SJSA1 (cell line): ENCODE results near the gene PAM16. TPM values are rescaled to one million over a fixed set of nuclear protein-coding genes. Genes with fewer than 3 reads are reported as not detected.
"Not testable (repeated sequence)": the region's sequence is repeated elsewhere in the genome, so short reads cannot be mapped to it uniquely, and the experiment has no call there.

ENCODE experiments used
- DNase-seq, 2 experiments: peaks; one replicate each; pipeline ENCODE4 v3.0.0-alpha.2; 2015 to 2020; ENCODE audit warnings: low spot score in 2 of 2, low read depth in 1 of 2
- H3K27ac ChIP-seq: fragments of 250-450 bp; sonication (Bioruptor Pico); 2 replicates; pipeline ENCODE4 v1.5.1; 2020; ENCODE audit warnings: mild to moderate bottlenecking, moderate library complexity
- H3K27me3 ChIP-seq: fragments of 250-450 bp; sonication (Bioruptor Pico); replicated peaks from 2 replicates; pipeline ENCODE4 v1.5.1; 2020; ENCODE audit warnings: mild to moderate bottlenecking, moderate library complexity
- H3K36me3 ChIP-seq: fragments of 250-450 bp; sonication (Bioruptor Pico); 2 replicates; pipeline ENCODE4 v1.5.1; 2020; ENCODE audit warnings: mild to moderate bottlenecking
- H3K4me1 ChIP-seq: fragments of 250-450 bp; sonication (Bioruptor Pico); replicated peaks from 2 replicates; pipeline ENCODE4 v1.6.1; 2021; ENCODE audit warnings: mild to moderate bottlenecking
- H3K4me3 ChIP-seq: fragments of 250-450 bp; sonication (Bioruptor Pico); 2 replicates; pipeline ENCODE4 v1.5.1; 2020; ENCODE audit warnings: mild to moderate bottlenecking
- H3K9me3 ChIP-seq: fragments of 250-450 bp; sonication (Bioruptor Pico); replicated peaks from 2 replicates; pipeline ENCODE4 v1.5.1; 2020; ENCODE audit warnings: mild to moderate bottlenecking
- total RNA-seq: library from RNA; depleted of rRNA; stranded (reverse); fragments of >200 nt; shearing (Covaris generic); gene quantifications from 2 replicates; pipeline ENCODE4 v1.2.3, GENCODE V29; 2014

Gene PAM16
- total RNA-seq, 1 experiment from 2014 or later, result 86.4 TPM

DNA sequence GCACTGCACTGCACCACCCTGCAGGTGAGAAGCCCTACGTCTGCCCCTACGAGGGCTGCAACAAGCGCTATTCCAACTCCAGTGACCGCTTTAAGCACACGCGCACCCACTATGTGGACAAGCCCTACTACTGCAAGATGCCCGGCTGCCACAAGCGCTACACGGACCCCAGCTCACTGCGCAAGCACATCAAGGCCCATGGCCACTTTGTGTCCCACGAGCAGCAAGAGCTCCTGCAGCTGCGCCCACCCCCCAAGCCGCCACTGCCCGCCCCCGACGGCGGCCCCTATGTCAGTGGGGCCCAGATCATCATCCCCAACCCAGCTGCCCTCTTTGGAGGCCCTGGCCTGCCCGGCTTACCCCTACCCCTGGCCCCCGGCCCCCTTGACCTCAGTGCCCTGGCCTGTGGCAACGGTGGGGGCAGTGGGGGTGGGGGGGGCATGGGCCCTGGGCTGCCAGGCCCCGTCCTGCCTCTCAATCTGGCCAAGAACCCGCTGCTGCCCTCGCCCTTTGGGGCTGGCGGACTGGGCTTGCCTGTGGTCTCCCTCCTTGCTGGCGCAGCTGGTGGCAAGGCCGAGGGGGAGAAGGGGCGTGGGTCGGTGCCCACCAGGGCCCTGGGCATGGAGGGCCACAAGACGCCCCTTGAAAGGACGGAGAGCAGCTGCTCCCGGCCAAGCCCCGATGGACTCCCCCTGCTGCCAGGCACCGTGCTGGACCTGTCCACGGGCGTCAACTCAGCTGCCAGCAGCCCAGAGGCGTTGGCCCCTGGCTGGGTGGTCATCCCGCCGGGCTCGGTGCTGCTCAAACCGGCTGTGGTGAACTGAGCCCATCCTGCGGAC, 14.2 kb downstream of the PAM16 start:
- H3K27ac ChIP-seq, result no peak overlapping the region
- H3K9me3 ChIP-seq, result no peaks in the 10 kb centered on the region
- DNase-seq, result no peak
- H3K4me1 ChIP-seq, result no peaks in the 10 kb centered on the region
- H3K27me3 ChIP-seq, result no peaks in the 10 kb centered on the region
- peaks cover 55% of the 10 kb centered on the region for H3K36me3 ChIP-seq
- no peak overlapping the region for H3K4me3 ChIP-seq

- H3K36me3 ChIP-seq, result peaks cover 41% of the 10 kb centered on the region
- H3K4me1 ChIP-seq, result peaks cover under 1% of the 10 kb centered on the region
- peak in 1 of 2 experiments; percentile 43 for DNase-seq
- H3K27ac ChIP-seq, result no peak overlapping the region
- no peaks in the 10 kb centered on the region for H3K9me3 ChIP-seq
- H3K27me3 ChIP-seq, result no peaks in the 10 kb centered on the region
- H3K4me3 ChIP-seq, result no peak overlapping the region
These were observed 16.2 kb downstream of the PAM16 start for GRCh38 chr16:4334724-4335495.

- H3K9me3 ChIP-seq, H3K4me3 ChIP-seq, H3K27ac ChIP-seq, H3K27me3 ChIP-seq, DNase-seq: not testable (repeated sequence)
- Histone ChIP-seq H3K4me1 (peaks cover 12% of the 10 kb centered on the region), H3K36me3 (peaks cover 29% of the 10 kb centered on the region)
These were observed 17.4 kb downstream of the PAM16 start for GRCh38 chr16:4333714-4334113.

DNA sequence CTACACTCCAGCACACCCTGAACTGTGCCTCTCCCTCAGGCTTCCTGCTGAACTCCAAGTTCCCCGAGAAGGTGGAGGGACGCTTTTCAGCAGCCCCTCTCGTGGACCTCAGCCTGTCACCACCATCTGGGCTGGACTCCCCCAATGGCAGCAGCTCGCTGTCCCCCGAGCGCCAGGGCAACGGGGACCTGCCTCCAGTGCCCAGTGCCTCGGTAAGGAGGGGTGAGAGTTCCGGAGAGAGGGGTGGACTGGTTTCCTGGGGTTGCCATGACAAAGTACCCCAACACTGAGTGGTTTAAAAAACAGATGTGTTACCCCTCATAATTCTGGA, 17.8 kb downstream of the PAM16 start:
- H3K27me3 ChIP-seq, result no peaks in the 10 kb centered on the region
- no peaks in the 10 kb centered on the region for H3K9me3 ChIP-seq
- DNase-seq, result no peak
- H3K36me3 ChIP-seq, result peaks cover 25% of the 10 kb centered on the region
- no peak overlapping the region for H3K4me3 ChIP-seq
- peaks cover 17% of the 10 kb centered on the region for H3K4me1 ChIP-seq
- no peak overlapping the region for H3K27ac ChIP-seq

DNA sequence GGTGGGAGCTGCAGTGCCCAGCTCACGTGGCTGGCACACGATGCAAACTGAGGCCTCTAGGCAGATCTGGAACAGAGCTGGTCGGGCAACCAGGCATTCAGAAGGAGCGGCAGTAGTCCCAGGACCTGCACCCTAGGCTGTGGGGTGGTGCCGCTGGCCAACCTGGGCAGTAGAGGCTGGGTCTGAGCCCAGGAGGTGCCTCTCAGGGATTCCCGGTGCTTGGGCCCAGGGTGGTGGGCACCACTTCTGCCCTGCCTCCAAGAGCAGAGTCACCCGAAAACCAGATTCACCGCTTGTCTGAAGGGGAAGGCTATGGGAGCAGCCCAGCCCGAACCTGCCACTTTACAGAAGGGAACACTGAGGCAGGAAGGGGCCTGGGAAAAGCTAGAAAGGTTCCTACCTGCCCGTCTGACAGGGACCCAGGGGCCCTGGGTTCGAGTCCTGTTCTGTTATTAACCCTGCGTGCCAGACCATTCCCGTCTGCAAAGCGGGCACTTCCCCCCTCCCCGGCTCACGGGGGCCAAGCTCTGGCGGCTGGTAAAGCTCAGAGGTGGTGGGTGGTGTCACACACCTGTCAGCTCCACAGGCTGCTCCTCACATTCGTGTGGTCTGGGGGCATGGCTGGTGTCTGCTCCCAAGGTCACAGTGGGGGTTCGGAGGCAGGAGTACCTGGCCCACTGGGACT, 18.4 kb downstream of the PAM16 start:
- DNase-seq, result no peak

GRCh38 chr16:4332083-4332482, 19.0 kb downstream of the PAM16 start:
- DNase-seq, result no peak
- no peak overlapping the region for H3K27ac ChIP-seq
- no peak overlapping the region for H3K4me3 ChIP-seq
- peaks cover 22% of the 10 kb centered on the region for H3K4me1 ChIP-seq
- no peaks in the 10 kb centered on the region for H3K27me3 ChIP-seq
- no peaks in the 10 kb centered on the region for H3K9me3 ChIP-seq
- H3K36me3 ChIP-seq, result peaks cover 13% of the 10 kb centered on the region

More for the DNA sequence above, 18.4 kb downstream of the PAM16 start:
- peaks cover 20% of the 10 kb centered on the region for H3K36me3 ChIP-seq
- no peak overlapping the region for H3K27ac ChIP-seq
- no peaks in the 10 kb centered on the region for H3K9me3 ChIP-seq
- H3K4me1 ChIP-seq, result peaks cover 22% of the 10 kb centered on the region
- no peak overlapping the region for H3K4me3 ChIP-seq
- no peaks in the 10 kb centered on the region for H3K27me3 ChIP-seq

- Histone ChIP-seq H3K9me3 (no peaks in the 10 kb centered on the region), H3K27ac (no peak overlapping the region), H3K4me1 (peaks cover 22% of the 10 kb centered on the region), H3K4me3 (no peak overlapping the region), H3K27me3 (no peaks in the 10 kb centered on the region), H3K36me3 (peaks cover 6% of the 10 kb centered on the region; the same call in 1 of the 2 replicates)
- DNase-seq, result peak; percentile 66 to 81
These were observed 20.7 kb downstream of the PAM16 start for GRCh38 chr16:4330277-4330874.

- DNase-seq, result peak in 1 of 2 experiments; percentile 60
- no peak overlapping the region for H3K27ac ChIP-seq
- peaks cover 26% of the 10 kb centered on the region for H3K4me1 ChIP-seq
- H3K27me3 ChIP-seq, result no peaks in the 10 kb centered on the region
- no peak overlapping the region for H3K4me3 ChIP-seq
- H3K9me3 ChIP-seq, result no peaks in the 10 kb centered on the region
- H3K36me3 ChIP-seq, result no peaks in the 10 kb centered on the region
These were observed 22.0 kb downstream of the PAM16 start for GRCh38 chr16:4328782-4329775.

DNA sequence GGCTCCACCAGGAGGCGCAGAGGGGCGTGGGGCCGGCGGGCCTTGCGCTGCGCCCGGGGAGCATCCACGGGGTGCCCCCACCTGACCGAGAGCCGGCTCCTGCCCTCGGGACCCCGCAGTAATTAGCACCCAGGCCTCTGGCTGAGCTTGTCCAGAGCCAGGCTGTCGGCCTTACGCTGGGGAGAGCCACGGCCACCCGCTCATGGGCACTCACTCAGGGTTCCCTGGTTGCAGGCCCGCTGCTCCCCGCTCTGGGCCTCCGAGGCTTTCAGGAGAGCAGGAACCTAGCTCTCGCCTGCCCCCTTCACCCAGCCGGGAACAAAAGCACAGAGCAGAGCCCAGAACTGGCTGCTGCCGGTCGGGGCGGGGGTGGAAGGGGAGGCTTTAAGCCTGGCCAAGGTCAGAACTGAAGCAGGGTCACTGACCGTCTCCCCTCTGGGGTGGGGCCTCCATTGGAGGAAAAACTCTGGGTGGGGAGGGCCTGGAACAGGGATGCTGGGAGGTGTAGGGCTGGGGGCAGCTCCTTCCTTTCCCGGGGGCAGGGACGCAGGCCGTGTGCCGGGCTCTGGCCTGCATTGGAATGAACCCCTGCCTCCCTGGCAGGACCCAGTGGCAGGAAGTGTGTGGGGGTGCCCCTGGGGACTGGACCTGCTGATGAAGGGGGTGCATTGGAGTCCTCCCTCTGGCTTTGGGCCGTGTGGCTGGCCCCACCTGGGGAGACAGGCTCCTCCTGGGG, 22.9 kb downstream of the PAM16 start:
- Histone ChIP-seq H3K4me1 (peaks cover 28% of the 10 kb centered on the region), H3K27me3 (no peaks in the 10 kb centered on the region), H3K9me3 (no peaks in the 10 kb centered on the region), H3K27ac (no peak overlapping the region), H3K4me3 (no peak overlapping the region), H3K36me3 (no peaks in the 10 kb centered on the region)
- DNase-seq, result peak; percentile 17 to 64

- DNase-seq, result no peak
- H3K36me3 ChIP-seq, result no peaks in the 10 kb centered on the region
- peaks cover 28% of the 10 kb centered on the region for H3K4me1 ChIP-seq
- no peak overlapping the region for H3K4me3 ChIP-seq
- no peak overlapping the region for H3K27ac ChIP-seq
- no peaks in the 10 kb centered on the region for H3K27me3 ChIP-seq
- H3K9me3 ChIP-seq, result no peaks in the 10 kb centered on the region
These were observed 23.6 kb downstream of the PAM16 start for GRCh38 chr16:4327386-4328045.

DNA sequence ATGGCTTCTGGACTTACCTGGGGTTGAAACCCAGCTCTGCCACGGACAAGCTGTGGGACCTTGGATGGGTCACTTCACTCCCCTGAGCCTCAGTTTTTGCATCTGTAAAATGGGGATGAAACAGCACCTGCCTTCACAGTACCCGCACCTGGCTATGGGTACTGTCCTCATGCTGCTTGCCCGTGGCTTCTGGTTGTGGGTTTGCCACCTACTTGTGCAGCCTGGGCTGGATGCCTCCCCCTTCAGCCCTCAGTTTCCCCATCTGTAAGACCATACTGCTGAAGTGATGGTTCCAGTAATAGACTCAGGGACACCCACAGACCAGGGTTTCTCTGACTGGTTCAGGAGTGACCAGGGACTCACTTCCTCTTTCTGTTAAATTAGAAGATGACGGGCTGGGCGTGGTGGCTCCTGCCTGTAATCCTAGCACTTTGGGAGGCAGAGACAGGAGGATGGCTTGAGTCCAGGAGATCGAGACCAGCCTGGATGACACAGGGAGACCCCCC, 25.8 kb downstream of the PAM16 start:
- H3K4me3 ChIP-seq, result no peak overlapping the region
- H3K27ac ChIP-seq, result no peak overlapping the region
- peaks cover 28% of the 10 kb centered on the region for H3K4me1 ChIP-seq
- H3K9me3 ChIP-seq, result no peaks in the 10 kb centered on the region
- H3K36me3 ChIP-seq, result no peaks in the 10 kb centered on the region
- no peaks in the 10 kb centered on the region for H3K27me3 ChIP-seq
- DNase-seq, result no peak
